BLaER1 treated with 17β-estradiol and CSF1 and Interleukin-3, amounts not matched to agents 10 nM and 100 nM (cell line): ENCODE results near the gene SGCA.
A peak's percentile ranks its signal among the peaks of the same experiment; 100 is the strongest.

Source experiments
- H3K27ac ChIP-seq, 11 experiments: shearing (Covaris generic); formaldehyde crosslinking; 2 replicates each; pipeline ENCODE4 v1.8.1; 2022
- H3K27me3 ChIP-seq, 11 experiments: shearing (Covaris generic); formaldehyde crosslinking; 2 replicates each; pipeline ENCODE4 v1.8.1; 2022
- H3K36me3 ChIP-seq, 11 experiments: shearing (Covaris generic); formaldehyde crosslinking; 2 replicates each; pipeline ENCODE4 v1.8.1; 2022
- H3K4me1 ChIP-seq, 10 experiments: shearing (Covaris generic); formaldehyde crosslinking; 2 replicates each; pipeline ENCODE4 v1.8.1; 2022
- H3K4me2 ChIP-seq, 11 experiments: shearing (Covaris generic); formaldehyde crosslinking; 2 replicates each; pipeline ENCODE4 v1.8.1; 2022
- H3K4me3 ChIP-seq, 10 experiments: shearing (Covaris generic); formaldehyde crosslinking; 2 replicates each; pipeline ENCODE4 v1.8.1; 2022
- H3K9ac ChIP-seq, 11 experiments: shearing (Covaris generic); formaldehyde crosslinking; 2 replicates each; pipeline ENCODE4 v1.8.1; 2022
- H3K9me3 ChIP-seq, 11 experiments: shearing (Covaris generic); formaldehyde crosslinking; replicated peaks in 1 of 11; 2 replicates each; pipeline ENCODE4 v1.8.1; 2022
- H4K20me1 ChIP-seq, 11 experiments: shearing (Covaris generic); formaldehyde crosslinking; 2 replicates each; pipeline ENCODE4 v1.8.1; 2022
- Cebpa-rat ChIP-seq, 11 experiments: shearing (Covaris generic); IDR thresholded peaks; 2 replicates each; pipeline ENCODE4 v1.8.1; 2022

The SGCA gene

DNA sequence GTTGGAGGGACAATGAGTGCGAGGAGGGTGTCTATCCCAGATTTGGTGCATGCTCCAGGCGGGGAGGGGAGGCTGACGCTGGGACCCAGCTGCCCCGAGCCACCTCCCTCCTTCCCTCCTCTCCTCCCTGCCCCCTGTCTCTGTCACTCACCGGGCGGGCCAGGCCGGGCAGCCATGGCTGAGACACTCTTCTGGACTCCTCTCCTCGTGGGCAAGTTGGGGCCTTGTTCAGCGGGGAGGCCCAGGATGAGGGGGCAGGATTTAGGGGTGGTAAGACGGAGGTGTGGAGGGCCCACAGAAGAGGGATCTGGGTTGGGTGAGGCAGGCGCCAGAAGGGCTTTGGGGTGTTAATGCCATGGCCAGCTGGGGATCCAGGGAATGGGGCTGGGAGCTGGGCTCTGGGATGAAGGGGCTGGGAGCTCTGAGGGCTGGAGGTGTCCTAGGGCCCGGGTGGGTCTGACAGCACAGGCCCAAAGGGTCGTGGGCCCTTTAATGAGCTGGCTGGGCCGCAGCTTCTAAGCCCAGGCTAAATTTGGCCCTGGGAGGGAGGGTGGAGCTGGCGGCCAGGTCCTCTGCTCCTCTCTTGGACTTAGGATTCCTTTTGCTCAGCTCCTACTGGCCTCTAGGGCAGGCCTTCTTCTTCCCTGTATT, at the start of gene SGCA:
SGCA (plus strand) TSS at position 139 of the 651 bp plus-strand sequence; CDS start at position 175, 36 bp downstream.
- no peaks in the 10 kb centered on the region for H3K9me3 ChIP-seq
- no peaks in the 10 kb centered on the region; a peak in 1 of 22 replicates for H4K20me1 ChIP-seq
- no peak within 1 kb of the TSS for H3K4me3 ChIP-seq
- no peaks in the 10 kb centered on the region for H3K27me3 ChIP-seq
- peak within 1 kb of the TSS in 3 of 11 experiments; percentile 4 to 76 (median 12); a peak in 2 of 22 replicates for H3K4me2 ChIP-seq
- H3K9ac ChIP-seq, result peak within 1 kb of the TSS in 4 of 11 experiments; percentile 4 to 45 (median 32); a peak in 2 of 22 replicates
- no peak for TF ChIP-seq Cebpa-rat (IDR thresholded peaks at IDR 0.05)
- H3K4me1 ChIP-seq, result peaks cover 32 to 44% (median 40%) of the 10 kb centered on the region in 10 experiments
- H3K27ac ChIP-seq, result no peak within 1 kb of the TSS
- no peaks in the 10 kb centered on the region for H3K36me3 ChIP-seq

DNA sequence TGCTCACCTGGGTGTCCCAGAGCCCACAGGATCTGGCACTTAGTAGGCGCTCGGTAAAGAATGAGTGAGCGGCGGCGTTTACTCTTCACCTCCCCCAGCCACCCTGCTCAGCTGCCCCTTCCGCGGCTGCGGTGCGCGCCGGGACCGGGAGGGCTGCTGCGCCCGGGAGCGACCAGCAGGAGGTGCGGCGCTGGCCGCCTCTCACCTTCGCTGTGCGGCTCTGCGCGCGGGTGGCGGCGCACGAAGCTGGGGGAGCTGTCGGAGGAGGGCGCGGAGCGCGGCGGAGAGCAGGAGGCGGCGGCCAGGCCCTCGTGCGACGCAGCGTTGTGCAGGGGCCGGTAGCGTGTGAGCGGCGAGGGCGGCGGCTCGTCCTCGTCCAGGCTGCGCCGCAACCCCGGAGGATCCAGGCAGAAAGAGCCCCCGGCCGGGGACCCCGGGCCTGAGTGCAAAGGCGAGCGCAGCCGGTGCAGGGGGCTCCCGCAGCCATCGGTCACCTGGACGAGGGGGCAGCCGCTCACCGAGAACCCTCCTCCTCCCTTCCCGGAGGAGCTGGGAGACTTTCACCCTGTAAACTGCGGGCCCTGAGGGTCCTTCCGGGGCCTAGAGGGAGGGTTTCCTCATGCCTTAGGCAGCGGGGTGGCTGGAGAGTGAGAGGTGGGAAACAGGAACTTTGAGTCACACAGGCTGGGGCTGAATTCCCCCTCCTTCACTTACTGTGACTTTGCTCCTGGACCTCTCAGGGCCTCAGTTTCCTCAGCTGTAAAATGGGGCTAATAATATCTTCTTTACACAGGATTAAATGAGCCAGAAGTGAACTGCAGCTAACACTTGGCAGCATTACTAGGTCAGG, 48.4 kb upstream of the SGCA start:
- Histone ChIP-seq H3K4me1 (peaks cover 7 to 10% (median 10%) of the 10 kb centered on the region in 10 experiments; a peak in 19 of 20 replicates), H3K9me3 (no peaks in the 10 kb centered on the region), H3K4me3 (peak overlapping the region; percentile 30 to 60 (median 46); a peak in 18 of 20 replicates), H3K4me2 (peak overlapping the region; percentile 81 to 95 (median 88)), H3K36me3 (no peaks in the 10 kb centered on the region), H4K20me1 (peaks cover 0 to 42% (median 0%) of the 10 kb centered on the region in 11 experiments; a peak in 4 of 22 replicates), H3K9ac (peak overlapping the region in 10 of 11 experiments; percentile 31 to 71 (median 58); a peak in 17 of 22 replicates), H3K27me3 (peaks cover 32 to 57% (median 42%) of the 10 kb centered on the region in 11 experiments), H3K27ac (peak overlapping the region in 3 of 11 experiments; percentile 6 to 51 (median 41); a peak in 4 of 22 replicates)
- TF ChIP-seq Cebpa-rat (IDR thresholded peaks at IDR 0.05), result no peak

DNA sequence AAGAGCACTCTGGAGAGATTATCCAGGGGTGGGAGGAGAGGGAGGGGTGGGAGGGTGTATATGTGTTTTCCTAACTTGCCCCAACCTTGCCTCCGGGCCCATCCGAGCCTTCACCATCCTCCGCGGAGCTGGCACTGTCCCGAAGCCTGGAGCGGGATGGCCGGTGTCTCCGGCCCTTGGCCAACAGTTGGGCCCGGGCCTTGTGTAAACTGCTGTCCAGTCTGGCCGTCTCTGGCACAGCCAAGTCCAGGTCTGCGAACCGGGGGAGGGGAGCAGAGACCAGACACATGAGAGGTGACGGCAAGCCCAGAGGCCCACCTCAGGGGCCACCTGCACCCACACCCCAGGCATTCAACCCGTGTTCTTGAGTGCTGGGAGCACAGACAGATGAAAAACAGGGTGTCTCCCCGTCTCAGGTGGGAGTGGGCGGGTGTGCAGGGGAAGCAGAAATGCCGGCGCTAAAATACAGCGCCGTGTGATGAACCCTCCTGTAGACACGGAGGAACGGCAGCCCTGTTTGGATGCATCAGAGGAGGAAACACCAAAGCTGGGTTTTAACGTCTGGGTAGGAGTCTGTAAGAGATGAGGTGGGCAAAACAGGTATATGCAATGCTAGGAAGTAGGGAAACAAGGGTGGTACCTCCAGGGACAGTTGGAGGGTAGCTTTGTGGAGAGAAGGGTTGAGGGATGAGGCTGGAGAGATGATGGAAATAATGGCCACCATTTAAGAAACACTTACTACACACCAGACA, 47.6 kb upstream of the SGCA start:
- TF ChIP-seq Cebpa-rat (IDR thresholded peaks at IDR 0.05), result no peak
- H3K4me2 ChIP-seq, result no peak overlapping the region
- H3K9me3 ChIP-seq, result no peaks in the 10 kb centered on the region
- H3K4me1 ChIP-seq, result peaks cover 7 to 10% (median 10%) of the 10 kb centered on the region in 10 experiments; a peak in 19 of 20 replicates
- H3K27ac ChIP-seq, result no peak overlapping the region
- H3K4me3 ChIP-seq, result no peak overlapping the region
- H3K9ac ChIP-seq, result no peak overlapping the region
- peaks cover 0 to 35% (median 0%) of the 10 kb centered on the region in 11 experiments; a peak in 4 of 22 replicates for H4K20me1 ChIP-seq
- no peaks in the 10 kb centered on the region for H3K36me3 ChIP-seq
- H3K27me3 ChIP-seq, result peaks cover 32 to 65% (median 42%) of the 10 kb centered on the region in 11 experiments

DNA sequence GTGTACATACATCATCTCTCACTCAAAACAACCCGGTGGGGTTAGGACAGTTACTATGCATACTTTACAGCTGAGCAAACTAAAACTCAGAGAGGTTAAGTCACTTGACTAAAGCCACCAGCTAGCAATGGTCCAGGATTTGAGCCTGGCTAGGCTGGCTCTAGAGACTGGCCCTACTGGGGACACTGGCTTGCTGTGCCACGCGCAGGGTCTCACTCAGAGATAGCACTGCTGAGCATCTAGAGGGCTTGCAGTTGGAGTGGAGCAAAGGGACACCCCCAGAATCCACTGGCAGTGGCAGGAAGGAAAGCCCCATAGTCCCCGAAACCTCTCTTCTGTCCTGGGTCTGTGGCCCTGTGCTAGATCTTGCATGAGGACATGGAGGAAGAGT, 47.0 kb upstream of the SGCA start:
- H3K4me3 ChIP-seq, result no peak overlapping the region
- no peaks in the 10 kb centered on the region for H3K36me3 ChIP-seq
- no peak overlapping the region for H3K4me2 ChIP-seq
- H3K4me1 ChIP-seq, result peaks cover 7 to 10% (median 10%) of the 10 kb centered on the region in 10 experiments; a peak in 19 of 20 replicates
- TF ChIP-seq Cebpa-rat (IDR thresholded peaks at IDR 0.05), result no peak
- no peak overlapping the region for H3K9ac ChIP-seq
- H3K9me3 ChIP-seq, result no peaks in the 10 kb centered on the region
- peaks cover 0 to 31% (median 0%) of the 10 kb centered on the region in 11 experiments; a peak in 4 of 22 replicates for H4K20me1 ChIP-seq
- no peak overlapping the region for H3K27ac ChIP-seq
- H3K27me3 ChIP-seq, result peaks cover 32 to 71% (median 42%) of the 10 kb centered on the region in 11 experiments

DNA sequence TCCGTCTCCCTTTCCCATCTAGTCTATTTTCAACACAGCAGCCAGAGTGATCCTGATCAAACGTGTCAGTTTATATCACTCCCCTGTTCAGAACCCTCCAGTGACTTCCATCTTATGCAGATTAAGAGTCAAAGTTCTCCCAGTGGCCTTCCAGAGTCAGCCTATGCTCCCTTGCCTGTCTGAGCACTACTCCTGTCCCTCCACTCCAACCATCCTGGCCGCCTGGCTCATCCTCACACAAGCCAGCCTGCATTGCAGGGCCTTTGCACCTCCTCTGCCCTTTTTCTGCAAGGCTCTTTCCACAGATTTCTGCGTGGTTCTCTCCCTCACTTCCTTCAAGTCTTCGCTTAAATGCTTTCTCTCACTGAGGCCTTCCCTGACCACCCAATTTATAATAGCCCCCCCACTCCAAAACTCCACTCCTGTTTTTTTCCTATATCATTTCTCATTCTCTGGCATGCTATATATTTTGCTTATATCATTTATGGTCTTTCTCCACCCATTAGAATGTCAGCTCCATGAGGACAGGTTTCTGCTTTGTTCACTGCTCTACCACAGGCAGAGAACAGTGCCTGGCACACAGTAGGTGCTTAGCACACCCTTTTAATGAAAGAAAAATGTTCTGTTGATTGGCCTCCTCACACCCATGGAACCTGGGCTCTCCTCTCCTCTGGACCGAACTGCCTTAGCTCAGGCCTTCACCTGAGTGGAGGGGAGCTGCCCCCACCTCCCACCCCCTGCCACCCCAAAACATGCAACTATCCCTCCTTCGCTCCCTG, 45.1 kb upstream of the SGCA start:
- no peaks in the 10 kb centered on the region for H3K9me3 ChIP-seq

DNA sequence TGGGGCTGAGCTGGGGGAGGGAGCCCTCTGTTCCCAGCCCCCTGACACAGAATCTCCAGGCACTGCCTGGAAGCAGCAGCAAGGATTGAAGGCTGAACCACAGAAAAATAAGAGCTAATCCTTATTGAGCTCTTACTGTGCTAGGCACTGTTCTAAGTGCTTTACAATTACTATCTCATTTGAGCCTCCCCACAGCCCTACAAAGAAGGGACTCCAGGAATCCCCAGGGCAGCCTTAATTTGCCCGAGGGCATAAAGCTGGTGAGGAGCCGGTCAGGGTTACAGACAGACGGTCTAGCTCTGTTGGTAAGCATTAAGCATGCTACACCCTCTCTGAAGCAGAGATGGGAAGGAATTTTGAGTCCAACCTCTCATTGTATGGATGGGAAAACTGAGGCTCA, 42.9 kb upstream of the SGCA start:
- Histone ChIP-seq H3K36me3 (no peaks in the 10 kb centered on the region), H3K4me1 (peaks cover 9 to 10% (median 9%) of the 10 kb centered on the region in 10 experiments), H4K20me1 (peaks cover 0 to 16% (median 0%) of the 10 kb centered on the region in 11 experiments; a peak in 2 of 22 replicates), H3K9ac (no peak overlapping the region), H3K27ac (no peak overlapping the region), H3K4me3 (no peak overlapping the region), H3K9me3 (no peaks in the 10 kb centered on the region), H3K4me2 (no peak overlapping the region), H3K27me3 (peaks cover 20 to 54% (median 28%) of the 10 kb centered on the region in 11 experiments; a peak in 21 of 22 replicates)
- TF ChIP-seq Cebpa-rat (IDR thresholded peaks at IDR 0.05), result no peak

More for the DNA sequence above, 45.1 kb upstream of the SGCA start:
- H3K27me3 ChIP-seq, result peaks cover 32 to 69% (median 42%) of the 10 kb centered on the region in 11 experiments
- H3K9ac ChIP-seq, result no peak overlapping the region
- H3K4me1 ChIP-seq, result peaks cover 7 to 10% (median 10%) of the 10 kb centered on the region in 10 experiments; a peak in 19 of 20 replicates
- no peak overlapping the region for H3K4me3 ChIP-seq
- H4K20me1 ChIP-seq, result peaks cover 0 to 19% (median 0%) of the 10 kb centered on the region in 11 experiments; a peak in 4 of 22 replicates
- H3K27ac ChIP-seq, result no peak overlapping the region
- no peaks in the 10 kb centered on the region for H3K36me3 ChIP-seq
- H3K4me2 ChIP-seq, result no peak overlapping the region
- no peak for TF ChIP-seq Cebpa-rat (IDR thresholded peaks at IDR 0.05)

DNA sequence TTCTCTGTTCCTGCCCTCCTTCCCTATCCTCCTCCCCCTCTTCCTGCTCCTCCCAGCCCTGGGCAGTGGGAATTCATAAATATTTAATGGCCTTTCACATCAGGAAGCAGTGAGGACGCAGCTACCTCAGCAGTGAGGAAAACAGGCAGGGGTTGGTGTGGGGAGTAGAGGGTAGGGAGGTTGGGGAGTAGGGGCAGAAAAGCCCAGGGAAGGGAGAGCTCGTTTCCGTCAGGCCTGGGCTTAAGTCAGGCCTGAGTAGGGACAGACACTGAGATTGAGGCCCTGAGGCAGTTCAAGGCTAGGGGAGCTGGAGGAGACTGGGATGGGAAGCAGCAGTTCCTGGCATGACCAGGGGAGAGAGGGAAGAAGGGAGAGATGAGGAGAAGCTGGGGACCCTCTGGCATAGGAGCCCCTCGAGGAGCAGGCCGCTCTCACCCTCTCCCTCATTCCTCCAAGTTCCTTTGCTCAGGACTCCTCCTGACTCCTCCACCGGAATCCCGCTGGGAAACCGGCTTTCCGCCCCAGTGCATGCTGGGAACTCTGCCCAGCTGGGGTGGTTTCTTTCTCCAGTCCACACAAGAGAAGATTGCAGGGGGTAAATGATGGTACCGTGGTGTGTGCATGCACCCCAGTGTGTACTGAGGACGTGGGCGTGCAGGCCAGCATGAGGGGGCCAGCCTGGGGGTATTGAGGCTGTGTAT, 42.0 kb upstream of the SGCA start:
- Histone ChIP-seq H3K9me3 (0 out of 22 replicates have a peak, but pooled peaks cover 0 to 4% (median 0%) of the 10 kb centered on the region in 11 experiments), H3K36me3 (no peaks in the 10 kb centered on the region), H3K4me3 (no peak overlapping the region), H3K4me2 (no peak overlapping the region), H3K4me1 (peaks cover 16 to 19% (median 17%) of the 10 kb centered on the region in 10 experiments), H3K27me3 (peaks cover 17 to 54% (median 28%) of the 10 kb centered on the region in 11 experiments), H3K9ac (no peak overlapping the region), H3K27ac (no peak overlapping the region), H4K20me1 (peaks cover 0 to 20% (median 0%) of the 10 kb centered on the region in 11 experiments; a peak in 4 of 22 replicates)
- no peak for TF ChIP-seq Cebpa-rat (IDR thresholded peaks at IDR 0.05)
